Stimulated activated CD4-positive, alpha-beta T cell treated with anti-CD3 and anti-CD28 coated beads, TNF-alpha, amount 100 ng/mL, for 48 hours (primary cell): ENCODE measurements around the gene PARK7.

Experiments used
- DNase-seq, 3 donors: peaks; one replicate each; pipeline ENCODE4 v3.0.0-alpha.2; 2020; ENCODE audit warnings: low read depth in 3 of 3

The PARK7 gene

DNA sequence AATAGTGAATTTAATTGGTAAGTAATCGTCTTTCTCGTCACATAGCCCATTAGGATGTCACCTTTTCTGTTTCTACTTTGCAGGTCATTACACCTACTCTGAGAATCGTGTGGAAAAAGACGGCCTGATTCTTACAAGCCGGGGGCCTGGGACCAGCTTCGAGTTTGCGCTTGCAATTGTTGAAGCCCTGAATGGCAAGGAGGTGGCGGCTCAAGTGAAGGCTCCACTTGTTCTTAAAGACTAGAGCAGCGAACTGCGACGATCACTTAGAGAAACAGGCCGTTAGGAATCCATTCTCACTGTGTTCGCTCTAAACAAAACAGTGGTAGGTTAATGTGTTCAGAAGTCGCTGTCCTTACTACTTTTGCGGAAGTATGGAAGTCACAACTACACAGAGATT, 23.3 kb downstream of the PARK7 start:
- no peak for DNase-seq

DNA sequence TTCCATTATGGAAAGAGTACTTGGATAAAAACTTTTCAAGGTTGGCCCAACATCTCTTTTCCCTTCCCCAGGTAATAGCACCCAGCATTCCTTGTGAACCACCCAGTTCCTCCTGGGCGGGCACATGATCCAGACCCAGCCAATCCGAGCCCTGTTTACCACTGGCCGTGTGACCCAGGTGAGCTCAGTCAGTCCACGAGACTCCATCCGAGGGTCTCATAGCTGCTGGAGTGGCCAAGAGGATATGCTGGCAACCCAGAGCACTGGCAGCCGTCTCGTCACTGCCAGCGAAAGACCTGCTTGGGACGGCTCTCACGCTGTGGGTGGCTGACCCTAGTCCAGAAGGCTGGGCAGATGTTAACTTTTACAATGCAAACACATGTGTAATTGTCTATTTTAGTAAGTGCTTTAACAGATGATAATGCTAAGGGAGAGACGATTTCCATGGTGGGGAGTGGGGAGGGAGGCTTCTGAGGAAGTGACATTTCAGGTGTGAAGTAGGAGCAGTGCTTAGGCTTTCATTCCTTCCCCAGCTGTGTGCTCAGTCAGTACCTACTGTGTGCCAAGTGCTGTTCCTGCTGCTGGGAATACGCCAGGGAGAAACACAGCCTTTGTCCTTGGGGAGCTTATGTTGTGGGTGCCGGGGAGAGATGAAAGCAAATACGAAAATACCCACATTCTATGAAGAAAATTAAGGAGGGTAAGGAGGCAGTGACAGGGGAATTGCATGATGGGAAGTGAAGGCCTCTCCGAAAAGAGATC, 24.5 kb downstream of the PARK7 start:
- DNase-seq = no peak

DNA sequence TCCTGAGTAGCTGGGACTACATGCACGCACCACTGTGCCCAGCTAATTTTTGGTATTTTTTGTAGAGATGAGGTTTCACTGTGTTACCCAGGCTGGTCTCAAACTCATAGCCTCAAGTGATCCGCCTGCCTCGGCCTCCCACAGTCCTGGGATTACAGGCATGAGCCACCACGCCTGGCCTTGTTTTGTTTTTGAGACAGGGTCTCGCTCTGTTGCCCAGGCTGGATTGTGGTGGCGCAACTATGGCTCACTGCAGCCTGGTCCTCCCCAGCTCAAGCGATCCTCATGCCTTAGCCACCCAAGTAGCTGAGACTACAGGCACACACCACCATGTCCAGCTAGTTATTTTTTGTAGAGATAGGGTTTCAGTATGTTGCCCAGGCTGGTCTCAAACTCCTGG, 26.0 kb downstream of the PARK7 start:
- DNase-seq = no peak

DNA sequence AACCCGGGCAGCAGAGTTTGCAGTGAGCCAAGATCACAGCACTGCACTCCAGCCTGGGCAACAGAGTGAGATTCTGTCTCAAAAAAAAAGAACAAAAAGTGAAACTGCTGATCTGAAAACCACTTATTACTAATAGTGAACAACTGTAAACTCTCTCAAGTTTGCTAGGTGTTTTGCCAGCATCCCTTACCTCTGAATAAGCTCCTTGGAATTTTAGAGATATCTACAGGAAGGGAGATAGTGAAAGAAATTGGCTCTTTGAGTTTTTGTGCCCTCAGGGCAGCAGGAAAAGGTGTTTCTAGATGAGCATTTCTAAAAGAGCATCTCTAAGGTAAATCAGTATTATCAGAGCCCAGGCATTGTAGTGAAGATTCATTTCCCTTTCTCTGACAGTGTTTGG, 27.1 kb downstream of the PARK7 start:
- DNase-seq = no peak

DNA sequence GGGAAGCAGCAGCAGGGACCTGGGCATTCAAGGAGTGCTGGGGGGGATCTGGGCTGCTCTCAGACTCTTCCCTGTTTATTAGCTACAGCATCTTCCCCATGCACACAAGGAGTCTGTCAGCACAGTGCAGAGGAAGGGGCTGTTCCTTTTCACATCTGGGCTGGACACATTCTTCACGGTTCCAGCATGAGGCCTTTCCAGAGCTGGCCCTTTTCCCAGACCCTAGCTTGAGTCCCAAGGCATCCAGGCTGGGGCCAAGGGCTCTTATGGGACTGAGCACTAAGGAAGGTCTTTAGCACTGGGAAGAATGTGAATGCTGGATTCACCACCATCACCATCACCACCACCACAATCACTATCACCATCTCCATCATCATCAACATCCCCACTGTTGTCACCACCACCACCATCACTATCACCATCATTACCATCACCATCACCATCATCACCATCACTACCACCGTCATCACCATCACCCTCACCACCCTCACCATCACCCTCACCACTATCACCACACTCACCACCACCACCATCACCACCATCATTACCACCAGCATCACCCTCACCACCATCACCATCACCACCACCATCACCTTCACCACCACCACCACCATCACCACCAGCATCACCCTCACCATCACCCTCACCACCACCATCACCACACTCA, 28.4 kb downstream of the PARK7 start:
- DNase-seq = no peak

DNA sequence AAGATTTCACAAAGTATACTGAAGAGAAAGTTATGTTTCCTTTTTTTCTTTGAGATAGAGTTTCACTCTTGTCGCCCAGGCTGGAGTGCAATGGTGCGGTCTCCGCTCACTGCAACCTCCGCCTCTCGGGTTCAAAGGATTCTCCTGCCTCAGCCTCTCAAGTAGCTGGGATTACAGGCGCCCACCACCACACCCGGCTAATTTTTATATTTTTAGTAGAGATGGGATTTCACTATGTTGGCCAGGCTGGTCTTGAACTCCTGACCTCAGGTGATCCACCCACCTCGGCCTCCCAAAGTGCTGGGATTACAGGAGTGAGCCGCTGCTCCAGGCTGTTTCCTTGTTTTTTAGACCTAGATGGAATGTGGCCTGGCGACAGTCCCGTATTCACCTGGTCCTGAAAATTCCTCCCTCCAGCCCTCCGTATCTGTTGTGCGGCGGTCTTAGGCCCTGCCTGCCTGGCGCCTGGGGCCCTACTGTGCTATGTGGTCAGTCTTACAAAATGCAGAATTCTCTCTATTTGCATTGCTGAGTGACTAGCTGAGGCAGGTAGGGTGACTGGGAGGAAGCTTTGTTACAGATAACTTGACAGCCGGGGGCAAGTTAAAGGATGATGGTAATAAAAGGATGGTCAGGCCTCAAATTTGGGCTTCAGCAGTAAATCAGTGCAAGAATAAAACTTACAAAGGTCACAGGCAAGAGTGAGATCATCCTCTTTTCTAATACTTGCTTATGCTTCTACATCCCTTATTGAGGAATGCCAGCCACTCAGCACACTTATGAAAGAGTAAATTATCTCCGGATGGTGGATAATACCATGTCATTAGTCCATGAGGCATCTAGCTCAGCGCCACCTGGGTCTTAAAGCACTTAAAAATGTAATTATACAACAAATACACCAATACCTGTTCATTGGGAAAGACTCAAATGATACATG, 30.3 kb downstream of the PARK7 start:
- no peak for DNase-seq

DNA sequence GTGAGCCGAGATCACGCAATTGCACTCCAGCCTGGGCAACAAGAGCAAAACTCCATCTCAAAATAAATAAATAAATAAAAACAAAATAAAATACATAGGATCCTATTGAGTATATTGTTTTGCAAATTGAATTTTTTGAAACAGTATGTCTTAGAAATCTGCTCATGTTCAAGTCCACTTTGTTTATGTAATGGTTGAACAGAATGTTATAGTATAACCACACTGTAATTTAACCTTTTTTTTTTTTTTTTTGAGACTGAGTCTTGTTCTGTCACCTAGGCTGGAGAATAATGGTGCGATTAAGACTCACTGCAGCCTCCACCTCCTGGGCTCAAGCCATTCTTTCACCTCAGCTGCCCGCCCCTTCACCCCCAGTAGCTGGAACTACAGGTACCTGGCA, 31.4 kb downstream of the PARK7 start:
- no peak for DNase-seq

DNA sequence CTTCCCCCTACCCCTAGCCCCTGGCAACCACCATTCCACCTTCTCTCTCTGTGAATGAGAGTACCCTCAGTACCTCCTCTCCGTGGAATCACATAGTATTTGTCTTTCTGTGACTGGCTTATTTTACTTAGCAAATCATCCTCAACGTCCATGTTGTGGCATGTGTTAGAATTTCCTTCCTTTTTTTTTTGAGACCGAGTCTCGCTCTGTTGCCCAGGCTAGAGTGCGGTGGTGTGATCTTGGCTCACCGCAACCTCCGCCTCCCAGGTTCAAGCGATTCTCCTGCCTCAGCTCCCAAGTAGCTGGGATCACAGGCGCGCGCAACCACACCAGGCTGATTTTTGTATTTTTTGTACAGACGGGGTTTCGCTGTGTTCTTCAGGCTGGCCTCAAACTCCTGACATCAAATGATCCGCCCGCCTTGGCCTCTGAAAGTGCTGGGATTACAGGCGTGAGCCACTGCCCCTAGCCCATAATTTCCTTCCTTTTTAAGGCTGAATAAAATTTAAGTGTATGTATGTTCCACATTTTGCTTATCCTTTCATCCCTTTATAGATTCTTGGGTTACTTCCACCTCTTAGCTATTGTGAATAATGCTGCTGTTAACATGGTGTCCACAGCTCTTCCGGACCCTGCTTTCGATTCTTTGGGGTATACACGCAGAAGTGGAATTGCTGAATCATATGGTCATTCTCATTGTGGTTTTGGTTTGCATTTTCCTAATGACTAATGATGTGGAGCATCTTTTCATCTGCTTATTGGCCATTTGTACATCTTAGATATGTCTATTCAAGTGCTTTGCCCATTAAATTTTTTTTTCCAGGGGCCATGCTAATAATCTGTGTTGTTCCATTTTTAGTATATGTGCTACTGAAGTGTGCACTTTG, 32.3 kb downstream of the PARK7 start:
- no peak for DNase-seq

DNA sequence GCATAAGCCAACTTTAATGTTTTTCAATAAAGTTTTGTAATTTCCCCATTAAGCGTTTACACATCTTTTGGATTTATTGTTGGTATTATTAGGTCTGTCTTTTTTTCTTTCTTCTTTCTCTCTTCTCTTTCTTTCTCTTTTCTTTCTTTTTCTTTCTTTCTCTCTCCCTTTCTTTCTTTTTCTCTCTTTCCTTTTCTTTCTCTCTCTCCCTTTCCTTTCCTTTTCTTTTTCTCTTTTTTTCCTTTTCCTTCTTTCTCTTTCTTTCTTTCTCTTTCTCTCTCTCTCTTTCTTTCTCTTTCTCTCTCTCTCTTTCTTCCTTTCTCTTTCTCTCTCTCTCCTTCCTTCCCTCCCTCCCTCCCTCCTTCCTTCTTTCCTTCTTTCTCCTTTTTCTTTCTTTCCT, 33.3 kb downstream of the PARK7 start:
- no peak for DNase-seq

DNA sequence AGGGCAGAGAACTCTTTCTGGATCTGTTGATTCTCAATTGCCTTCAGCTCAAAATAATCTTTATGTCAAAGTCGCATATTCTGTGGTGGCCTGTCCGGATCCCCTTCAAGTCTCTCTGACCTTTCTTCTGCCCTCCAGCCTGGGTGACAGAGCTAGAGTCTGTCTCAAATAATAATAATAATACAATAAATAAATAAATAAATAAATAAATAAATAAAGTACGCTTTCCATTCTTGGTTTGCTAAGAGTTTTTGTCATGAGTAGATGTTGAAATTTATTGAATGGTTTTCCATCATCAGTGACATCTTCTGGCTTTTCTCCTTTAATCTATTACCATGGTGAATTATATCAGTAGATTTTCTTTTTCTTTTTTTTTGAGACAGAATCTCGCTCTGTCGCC, 33.9 kb downstream of the PARK7 start:
- DNase-seq = no peak

DNA sequence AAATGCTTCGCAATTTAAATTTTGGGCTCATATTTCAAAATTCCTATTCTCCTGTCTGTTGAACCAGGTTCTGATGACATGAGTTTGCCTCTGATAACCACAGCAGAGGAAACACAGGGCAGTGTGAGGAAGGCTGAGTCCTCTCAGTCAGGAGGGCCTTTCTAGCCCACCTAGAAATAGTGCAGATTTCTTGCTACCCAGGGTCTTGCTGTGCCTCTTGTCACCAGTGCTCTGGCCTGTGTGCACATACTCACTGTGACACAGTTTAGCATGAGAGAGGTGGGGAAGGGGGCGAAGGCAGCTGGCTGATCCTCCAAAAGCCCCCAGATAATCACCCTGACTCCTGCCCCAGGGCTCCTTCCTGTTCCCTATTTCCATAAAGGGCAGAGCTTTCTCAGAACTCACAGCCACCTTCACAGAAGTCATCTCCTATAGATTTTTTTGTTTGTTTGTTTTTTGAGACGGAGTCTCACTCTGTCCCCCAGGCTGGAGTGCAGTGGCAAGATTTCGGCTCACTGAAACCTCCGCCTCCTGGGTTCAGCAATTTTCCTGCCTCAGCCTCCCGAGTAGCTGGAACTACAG, 40.9 kb downstream of the PARK7 start:
- no peak for DNase-seq

DNA sequence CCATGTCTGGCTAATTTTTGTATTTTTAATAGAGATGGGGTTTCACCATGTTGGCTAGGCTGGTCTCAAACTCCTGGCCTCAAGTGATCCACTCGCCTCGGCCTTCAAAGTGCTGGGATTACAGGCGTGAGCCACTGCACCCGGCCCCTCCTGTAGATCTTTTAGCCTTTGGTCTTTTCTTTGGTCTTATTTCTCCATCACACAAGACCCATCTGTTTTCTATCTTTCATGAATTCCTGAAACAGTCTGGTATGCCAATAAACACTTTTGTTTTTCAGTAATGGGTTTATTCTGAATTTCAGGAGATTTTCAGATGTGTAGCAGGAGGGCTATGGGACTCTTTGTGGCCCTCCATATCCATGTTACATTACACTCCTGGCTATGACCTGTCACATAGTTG, 41.4 kb downstream of the PARK7 start:
- no peak for DNase-seq

DNA sequence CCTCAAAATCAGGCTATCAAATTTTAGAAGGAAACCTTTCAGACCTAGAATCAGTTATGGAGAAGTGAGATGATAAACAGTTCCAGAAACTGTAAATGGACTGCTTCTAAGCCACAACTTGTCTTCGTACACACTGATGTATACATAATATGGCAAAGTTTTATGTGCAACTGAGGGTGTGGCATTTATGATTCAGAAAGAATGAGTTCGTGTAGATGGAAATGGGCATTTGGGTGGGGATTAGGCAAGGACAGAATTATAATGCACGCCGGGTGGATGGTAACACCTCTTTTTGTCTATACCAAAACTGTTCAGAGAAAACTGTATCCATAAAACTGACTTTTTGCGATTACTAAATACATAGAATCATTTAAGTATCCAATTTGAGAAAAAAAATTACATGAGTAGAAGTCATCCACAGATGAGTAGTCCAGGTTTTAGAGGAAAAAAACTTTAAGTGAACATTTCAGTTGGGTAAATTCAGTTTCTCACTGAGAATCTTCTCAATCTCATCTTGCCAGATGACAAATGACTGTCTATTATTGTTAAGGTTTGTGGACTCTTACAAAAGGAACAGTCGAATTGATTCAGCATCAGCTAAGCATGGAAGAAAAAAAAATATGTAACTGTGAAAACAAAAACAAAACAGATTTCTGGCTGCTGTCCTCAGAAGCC, 42.1 kb downstream of the PARK7 start:
- DNase-seq = no peak

DNA sequence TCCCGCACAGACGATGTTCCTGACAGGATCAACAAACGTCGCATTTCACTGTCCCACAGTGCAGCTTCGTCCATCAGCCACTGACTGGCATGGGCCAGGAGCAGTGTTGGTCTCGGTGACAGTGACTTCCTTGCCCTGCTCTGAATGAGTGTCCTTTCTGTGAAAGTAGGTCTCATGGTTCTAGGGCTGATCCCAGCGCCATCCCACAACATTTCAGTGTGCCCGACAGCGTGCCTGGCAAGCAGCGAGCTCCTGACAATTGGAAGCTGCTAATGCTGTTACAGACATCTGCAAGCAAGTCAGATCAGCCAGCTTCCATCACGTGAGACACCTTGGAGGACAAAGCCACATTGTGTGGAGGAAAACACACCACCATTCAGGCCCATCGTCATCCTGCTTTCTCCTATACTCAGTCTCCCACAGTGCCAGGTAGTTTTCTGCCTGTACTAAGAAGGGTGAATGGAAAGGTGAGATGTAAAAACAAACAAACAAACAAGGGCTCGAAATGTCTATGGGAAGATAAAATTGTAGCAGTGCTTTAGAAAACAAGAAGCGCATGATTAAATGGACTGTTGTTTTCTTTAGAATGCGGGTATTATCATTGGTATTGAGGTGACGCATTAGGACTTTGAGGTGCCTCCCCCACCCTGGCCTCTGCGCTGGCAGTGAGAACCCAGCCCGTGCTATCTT, 42.7 kb downstream of the PARK7 start:
- no peak for DNase-seq

DNA sequence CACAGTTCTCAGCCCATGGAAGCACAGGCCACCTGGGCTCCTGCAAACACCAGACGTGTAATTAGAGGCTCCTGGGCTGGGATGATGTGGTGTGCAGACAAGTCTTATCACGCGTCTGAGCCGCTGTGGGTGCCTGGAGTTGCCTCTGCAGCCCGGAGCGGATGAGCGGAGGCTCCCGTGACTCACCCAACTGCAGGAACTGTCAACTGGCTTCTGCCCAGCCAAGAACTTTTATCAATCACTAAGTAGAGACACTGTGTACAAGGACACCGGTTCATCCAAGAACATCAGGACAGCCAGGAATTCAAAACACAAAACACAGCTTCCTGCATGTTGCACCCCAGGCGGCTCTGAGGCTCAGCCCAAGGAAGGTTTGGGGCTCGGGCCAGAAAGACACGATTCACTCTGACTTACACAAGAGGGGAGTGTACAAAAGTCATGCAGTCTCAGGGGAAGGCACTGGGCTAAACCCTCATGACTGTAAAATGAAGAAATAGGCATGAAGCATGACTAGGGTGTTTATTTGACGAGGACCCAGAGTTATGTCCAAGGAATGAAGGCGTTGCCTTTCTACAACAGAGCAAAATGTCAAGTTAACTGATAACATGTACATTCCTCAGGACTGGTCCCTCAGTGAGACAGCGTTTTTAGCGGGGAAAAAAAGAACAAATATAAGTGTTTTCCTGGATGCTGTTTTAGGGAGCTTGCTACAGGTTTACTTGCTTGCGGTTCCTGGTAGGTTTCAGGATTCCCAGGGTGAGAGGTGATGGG, 43.5 kb downstream of the PARK7 start:
- DNase-seq = no peak

DNA sequence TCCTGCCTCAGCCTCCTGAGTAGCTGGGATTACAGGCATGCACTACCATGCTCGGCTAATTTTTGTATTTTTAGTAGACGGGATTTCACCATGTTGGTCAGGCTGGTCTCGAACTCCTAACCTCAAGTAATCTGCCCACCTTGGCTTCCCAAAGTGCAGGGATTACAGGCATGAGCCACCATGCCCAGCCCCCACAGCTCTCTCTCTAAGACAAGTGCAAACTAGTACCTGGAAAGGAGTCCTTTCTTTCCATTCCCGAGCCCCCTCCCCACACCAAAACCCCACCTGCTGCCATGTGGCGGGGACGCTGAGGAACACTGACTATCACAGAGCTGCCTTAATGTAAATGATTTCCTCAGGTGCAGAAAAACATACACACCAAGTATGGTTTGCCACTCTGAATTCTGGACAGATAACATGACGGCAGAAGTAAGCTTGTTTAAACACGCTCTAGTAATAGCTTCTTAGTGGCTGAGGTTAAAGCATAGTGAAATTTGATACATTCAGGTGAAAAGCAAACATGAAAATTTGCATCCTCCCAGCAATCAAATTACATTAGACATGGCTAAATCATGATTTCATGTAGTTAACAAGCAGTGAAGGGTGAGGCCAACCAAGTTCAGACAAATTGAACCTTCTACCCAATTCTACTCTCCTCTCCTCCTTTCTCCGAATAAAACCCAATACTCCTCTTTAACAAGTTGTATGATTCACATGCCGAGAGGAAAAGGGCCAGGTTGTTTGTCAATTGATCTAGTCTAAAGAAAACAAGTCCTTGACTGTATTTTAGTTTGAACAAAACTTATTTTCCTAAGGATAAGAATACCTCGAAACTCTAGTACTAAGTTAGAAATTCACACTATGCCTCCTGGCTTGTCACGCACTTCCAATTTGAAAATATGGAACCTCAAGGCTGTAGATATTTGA, 44.8 kb downstream of the PARK7 start:
- DNase-seq = no peak

DNA sequence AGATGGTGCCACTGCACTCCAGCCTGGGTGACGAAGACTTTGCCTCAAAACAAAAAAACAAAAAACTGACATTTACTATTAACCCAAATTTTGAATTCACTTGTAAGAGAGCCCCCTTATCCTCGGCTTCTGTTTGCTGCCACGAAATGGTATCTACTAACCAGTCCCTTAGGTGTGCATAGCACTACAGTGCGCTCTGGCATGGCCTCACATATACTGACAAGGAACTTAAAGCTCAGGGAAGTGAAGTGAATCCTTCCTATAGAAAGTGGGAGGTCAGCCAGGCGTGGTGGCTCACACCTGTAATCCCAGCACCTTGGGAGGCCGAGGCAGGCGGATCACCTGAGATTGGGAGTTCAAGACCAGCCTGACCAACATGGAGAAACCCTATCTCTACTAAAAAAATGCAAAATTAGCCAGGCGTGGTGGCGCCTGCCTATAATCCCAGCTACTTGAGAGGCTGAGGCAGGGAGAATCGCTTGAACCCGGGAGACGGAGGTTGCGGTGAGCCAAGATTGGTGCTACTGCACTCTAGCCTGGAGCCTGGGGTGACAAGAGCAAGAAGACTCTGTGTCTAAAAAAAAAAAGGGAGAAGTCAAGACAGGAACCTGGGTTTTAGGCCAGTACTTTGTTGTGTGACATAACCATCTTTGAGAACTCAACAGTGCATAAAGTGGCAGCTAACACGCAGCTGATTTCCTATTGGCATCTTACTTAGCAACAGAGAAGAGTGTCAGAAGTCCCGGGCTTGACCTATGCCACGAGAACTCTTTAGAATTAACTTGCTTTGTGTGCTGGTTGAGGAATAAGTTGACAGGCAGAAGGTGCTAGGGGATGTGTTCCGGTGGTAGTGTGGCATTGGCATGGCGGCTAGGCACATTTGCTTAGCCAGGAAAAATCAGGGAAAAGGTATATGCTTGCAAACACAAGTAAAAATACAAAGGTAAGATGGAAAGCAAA, 47.8 kb downstream of the PARK7 start:
- no peak for DNase-seq
